Activated CD8-positive, alpha-beta memory T cell treated with anti-CD3 and anti-CD28 coated beads for 48 hours (primary cell): ENCODE results near the gene B4GALT1.
A peak's percentile ranks its signal among the peaks of the same experiment; 100 is the strongest.

Source experiments
- DNase-seq, 3 experiments: peaks; one replicate each; pipeline ENCODE4 v3.0.0-alpha.2; 2020; ENCODE audit warnings: low read depth in 2 of 3, low spot score in 2 of 3

Gene B4GALT1, protein sequence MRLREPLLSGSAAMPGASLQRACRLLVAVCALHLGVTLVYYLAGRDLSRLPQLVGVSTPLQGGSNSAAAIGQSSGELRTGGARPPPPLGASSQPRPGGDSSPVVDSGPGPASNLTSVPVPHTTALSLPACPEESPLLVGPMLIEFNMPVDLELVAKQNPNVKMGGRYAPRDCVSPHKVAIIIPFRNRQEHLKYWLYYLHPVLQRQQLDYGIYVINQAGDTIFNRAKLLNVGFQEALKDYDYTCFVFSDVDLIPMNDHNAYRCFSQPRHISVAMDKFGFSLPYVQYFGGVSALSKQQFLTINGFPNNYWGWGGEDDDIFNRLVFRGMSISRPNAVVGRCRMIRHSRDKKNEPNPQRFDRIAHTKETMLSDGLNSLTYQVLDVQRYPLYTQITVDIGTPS

DNA sequence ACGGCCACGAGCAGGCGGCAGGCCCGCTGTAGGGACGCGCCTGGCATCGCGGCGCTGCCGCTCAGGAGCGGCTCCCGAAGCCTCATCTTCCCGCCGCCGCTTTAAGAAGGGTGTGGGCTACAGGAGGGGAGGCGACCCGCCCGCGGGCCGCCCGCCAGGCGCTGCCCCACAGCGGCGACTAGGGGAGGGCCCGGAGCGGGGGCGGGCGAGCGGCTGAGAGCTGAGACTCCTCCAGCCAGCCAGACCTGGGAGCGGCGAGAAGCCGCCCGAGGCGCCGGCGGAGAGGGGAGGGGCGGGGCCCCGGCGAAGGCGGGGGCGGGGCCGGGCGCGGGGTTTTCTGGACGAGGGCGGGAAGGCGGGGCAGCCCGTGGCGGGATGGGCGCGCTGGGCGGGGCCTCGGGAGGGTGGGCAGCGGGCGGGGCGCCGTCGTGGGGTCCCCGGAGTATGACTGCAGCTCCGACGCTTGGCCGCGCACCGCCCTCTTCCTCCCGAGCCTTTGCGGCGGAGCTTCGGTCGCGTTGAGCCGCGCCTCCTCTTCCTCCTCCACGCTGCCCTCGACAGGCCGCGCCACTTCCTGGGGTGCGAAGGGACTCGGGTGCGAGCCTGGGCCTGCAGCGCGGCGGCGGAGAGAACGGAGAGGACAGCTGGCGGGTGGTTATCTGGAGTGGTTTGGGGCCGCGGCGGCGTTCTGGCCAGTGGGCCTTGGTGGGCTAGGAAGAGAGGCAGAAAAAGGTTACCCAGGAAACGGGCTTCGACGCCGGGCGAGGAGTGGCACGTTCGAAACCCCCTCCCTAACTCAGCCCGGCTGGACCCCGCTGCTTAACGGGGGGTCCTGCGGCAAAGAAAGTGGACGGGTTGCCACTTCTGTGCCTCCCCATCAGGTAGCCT lies at the start of gene B4GALT1:
B4GALT1 (minus strand) TSS at position 253 of the 888 bp plus-strand sequence; CDS start at position 86, 167 bp downstream.
- DNase-seq = peak; percentile 93 to 97 (median 96)

DNA sequence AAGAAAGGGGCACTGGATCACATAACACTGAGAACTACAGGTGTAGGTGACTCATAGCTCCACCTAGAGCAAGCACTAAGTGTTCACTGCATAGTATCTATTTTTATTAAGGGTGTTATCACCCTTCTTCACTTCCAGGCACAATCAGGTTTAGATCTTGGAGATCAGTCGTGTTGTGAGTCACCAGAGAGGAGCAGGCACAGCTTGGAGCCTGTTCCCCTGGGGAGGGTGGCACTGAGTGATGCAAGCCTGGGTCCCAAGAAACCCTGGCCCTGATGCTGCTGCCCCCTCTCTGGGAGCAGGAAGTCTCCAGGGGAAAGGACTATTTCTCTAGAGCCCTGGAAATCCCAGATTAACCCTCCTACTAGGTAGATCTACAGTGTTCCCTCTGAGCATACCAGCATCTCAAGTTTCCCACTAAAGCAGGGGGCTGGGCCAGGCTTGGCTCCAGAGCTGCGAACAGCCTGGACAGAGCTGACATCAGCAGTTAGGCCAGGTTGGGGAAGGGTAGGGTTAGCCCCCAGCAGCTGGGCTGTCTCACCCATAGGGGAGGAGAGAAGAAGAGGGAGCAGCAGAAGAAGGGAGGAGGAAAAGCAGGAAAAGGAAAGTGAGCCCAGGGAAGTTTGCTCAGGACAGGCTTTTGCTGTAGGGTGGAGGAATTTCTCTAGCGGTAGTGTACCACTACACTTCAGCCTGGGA lies 44.7 kb upstream of the B4GALT1 start:
- no peak for DNase-seq

GRCh38 chr9:33210006-33210715 lies 43.0 kb upstream of the B4GALT1 start:
- no peak for DNase-seq

DNA sequence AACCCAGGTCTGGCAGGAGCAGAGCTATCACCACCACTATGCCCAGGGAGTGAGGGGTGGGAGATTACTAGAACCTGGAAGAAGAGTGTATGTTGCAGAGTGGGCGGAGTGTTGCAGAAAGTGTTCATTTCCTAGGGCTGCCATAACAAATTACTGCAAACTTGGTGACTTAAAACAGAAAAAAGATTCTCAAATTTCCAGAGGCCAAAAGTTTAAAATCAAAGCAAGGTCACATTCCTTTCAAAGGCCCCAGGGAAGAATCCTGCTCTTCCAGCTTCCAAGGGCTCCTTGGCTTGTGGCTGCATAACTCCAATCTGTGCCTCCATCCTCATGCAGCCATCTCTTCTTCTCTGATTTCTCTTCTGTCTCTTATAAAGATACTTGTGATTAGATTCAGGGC lies 42.3 kb upstream of the B4GALT1 start:
- no peak for DNase-seq

DNA sequence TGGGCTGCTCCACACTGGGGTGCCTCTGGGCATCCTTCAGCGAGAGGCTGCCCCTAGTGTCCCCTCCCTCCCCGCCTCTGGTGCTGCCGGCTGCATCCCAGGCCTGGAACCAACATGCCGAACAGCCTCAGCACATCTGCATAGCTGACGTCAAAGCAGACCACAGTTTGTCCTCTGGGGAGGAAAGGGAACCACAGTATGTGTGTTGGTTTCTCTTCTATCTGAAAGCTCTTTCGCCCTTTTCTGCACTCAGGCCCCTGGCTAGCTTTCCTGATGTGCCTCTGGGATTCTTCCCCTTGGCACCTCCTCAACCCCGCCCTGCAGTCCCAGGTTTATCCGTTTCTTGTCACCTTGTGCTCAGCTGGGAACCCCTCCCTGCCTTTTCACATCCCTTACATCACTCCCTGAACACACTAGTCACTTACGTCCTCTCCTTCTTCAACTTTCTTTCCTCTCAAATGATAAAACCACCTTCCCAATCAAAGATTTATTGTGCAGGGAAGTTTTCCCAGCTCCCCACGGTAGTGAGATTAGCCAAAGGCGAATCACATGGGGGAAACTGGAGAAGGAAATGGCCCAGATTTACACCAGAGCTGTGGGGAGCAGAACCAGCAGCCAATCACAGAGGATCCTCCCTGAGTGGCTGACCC lies 35.5 kb upstream of the B4GALT1 start:
- no peak for DNase-seq

DNA sequence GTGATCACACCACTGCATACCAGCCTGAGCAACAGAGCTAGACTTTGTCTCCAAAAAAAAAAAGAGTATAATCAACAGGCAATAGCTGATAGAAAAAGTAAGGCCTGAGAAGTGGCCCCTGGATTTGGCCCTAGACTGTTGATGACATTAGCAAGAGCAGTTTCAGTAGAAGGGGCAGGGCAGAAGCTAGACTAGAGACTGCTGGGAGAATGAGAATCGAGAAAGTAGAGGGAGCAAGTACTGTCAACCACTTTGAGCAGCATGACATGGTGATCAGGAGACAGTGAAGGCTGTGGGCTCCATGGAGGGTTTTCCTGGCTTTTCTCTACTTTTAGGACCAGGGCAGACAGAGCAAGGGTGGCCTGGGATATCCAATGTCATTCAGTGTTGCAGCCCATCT lies 34.9 kb upstream of the B4GALT1 start:
- no peak for DNase-seq

DNA sequence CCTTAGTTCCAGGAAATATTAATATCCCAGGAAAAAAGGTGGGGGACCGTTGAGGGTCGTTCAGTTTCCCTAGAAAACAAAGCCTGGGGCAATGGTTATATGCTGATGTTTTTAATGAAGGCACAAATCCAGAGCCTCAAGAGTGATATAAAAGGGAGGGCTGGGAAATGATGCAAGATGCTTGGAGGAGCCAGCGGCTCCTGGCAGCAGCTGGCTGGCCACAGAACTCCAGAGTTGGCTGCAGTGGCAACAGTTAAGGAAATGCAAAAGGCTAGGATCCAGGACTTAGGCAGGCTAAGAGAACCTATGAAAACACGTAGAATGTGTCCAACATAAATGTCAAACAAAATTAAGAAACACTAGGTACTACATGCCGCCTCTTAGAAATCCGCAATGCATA lies 31.0 kb upstream of the B4GALT1 start:
- DNase-seq = no peak

DNA sequence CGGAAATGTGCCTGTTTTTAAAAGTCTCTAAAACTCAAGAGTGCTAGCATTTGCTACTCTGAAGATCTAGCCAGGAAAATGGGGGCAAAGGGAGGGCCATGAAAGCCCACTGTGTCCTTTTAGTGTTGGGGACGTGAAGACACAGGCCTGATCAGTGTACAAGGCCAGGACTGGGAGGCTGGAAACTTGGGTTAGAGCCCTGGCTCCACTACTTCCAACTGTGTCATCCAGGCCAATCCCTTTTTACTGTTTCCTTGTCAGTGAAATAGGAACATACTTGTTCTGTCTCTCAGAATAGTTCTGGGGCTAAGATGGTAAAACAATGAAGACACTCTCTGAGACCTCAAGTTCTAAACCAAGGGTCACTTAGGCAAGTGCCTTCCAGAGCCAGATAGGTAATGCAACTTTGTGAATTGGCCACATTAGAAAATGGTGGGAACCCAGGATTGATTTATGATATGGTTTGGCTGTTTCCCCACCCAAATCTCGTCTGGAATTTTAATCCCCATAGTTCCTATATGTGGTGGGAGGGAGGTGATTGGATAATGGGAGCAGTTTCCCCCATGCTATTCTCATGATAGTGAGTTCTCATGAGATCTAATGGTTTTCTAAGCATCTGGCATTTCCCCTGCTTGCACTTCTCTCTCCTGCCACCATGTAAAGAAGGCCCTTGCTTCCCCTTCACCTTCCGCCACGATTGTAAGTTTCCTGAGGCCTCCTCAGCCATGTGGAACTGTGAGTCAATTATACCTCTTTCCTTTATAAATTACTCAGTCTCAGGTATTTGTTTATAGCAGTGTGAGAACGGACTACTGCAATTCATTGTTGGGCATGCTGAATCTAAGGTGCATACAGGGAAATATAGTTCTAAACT lies 30.4 kb upstream of the B4GALT1 start:
- no peak for DNase-seq

DNA sequence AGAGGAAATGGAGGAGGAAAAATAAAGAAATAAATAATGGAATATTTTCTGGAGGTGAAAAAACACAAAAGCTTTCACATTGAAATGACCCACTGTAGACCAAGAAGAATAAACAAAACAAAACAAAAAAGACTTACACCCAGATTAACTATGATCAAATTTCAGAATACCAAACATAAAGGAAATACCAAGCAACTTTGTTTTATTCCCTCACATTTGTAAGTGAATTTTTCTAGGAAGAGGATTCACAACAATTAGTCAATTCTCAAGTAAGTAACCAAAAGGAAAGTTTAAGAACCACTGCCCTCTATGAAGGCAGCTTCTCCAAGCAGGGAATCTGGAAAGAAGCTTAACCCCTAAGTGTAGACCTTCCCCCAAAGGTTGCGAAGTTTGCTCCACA lies 29.6 kb upstream of the B4GALT1 start:
- DNase-seq = no peak

GRCh38 chr9:33193818-33194217 lies 26.7 kb upstream of the B4GALT1 start:
- no peak for DNase-seq

DNA sequence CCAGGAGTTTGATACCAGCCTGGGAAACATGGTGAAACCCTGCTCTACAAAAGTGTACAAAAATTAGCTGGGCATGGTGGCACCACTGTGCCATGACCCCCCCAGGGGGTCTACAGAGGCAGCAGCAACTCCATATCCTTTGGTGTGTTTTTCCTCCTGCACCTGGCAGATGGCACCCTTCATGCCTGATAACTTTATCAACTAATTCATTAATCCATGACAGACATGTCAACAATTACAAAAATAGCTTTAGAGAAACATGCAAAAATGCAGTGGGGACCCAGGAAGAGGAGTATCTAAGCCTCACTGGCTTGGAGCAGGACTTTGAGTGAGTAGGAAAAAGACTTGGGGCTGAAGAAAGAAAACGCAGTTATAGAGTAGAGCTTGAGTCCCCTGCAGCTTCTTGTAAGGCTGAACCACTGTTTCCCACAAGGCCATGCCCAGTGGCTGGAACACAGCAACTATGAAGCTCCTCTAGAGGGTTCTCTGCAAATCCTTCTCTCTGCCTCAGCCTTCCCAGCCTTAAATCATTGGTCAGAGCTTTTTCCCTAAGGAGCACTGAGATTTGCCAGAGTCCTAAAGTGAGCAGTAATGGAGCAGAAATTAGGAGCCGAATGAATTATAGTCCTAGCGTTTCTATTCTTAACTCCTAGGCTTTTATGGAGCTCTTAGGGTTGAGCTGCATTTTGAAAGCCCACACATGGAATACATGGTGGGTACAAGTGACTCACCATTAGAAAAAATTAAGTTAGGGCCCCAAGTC lies 25.5 kb upstream of the B4GALT1 start:
- DNase-seq = no peak

DNA sequence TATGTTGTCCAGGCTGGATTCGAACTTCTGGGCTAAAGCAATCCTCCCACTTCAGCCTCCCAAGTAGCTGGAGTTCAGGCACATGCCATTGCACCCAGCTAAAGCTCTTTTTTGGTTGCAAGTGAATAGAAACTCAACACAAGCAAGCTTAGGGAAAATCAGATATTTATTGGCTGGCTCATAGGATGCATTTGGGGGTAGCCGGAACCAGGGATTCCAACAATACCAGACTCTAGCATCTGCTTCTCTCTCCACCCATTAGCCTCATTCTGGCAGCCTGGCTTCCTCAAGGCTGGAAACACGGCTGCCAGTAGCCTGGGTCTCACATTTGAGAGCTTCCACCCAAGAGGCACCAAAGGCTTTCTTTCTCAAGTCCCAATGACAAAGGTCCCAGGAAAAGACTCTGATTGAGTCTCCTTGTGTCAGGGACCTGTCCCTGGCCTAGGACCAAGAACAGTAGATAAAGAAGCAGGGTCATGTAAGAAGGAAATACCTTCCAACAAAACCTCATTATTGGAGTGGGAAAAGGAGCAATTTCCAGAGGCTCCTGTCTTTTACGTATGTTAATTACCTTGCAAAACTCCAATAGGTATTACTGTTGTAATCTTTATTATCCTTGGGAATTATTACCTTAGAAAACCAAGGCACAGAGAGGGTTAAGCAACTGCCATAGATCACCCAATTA lies 23.0 kb upstream of the B4GALT1 start:
- no peak for DNase-seq

DNA sequence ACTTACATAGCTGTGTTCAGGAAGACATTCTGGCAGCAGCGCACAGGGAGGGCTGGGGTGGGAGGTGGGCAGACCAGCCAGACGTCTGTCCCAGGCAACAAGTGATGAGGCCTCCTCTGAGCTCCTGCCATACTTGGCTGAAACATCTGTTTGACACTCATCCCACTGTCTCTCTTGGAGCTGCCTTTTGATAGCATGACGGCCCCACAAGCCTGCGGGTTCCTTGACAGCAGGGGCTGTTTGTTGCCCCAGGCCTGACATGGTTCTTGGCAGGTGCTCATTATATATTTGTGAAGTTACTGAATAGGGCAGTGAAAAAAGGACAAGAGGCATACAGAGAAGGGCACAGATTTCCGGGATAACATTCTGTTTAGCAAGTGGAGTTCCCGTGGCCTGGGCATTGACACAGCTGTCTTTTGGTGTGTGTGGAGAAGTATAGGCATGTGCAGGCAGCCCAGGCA lies 22.2 kb upstream of the B4GALT1 start:
- no peak for DNase-seq

DNA sequence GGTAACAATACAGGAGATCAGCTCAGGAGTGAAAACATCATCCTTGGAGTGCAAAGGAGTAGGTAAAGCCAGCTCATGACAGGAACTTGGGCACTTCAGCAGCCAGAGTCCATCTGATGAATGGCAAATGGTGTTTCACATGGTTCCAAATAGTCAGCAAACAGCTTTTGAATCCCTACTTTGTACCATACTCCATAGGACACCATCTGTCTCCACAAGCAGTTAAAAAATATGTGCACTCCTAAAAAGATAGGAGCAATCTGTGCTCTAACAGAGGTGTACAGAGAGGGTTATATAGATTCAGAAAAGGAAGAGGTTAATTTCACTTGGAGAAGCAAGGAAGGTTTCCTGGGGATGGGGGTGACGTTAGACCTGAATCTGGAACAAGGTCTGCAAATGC lies 21.6 kb upstream of the B4GALT1 start:
- no peak for DNase-seq

DNA sequence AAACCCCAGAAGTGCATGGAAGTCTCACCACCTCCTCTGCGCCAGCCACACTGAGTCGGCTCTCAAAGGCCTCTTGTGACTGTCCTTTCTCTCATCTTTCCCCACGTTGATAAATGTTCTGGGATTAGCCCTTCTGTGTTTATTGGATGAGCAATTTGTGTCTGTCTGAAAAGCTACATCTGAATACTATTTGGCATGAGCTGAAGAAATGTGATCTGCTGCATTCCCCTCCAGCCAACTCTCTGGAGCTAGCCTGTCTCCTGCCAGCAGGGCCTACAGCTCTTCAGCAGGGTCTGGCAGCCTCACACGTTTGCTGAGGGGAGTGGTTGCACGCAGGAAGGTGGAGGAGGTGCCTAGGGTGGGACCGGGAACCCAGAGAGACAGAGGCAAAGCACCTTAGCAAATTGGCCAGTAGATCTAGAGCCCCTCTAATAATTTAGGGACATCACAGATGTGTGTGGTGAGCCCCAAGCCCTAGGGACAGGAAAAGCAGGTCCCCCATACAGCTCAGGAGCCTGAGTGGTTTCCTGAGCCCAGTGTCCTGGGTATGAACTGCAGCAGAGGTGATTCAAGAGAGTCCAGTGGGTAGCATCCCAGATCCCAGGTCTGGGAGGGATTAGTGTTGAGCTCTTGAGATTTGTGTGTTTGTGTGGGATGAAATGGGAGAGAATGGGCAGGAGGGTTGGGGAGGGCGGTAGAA lies 20.5 kb upstream of the B4GALT1 start:
- no peak for DNase-seq

- no peak for DNase-seq
These were observed 19.5 kb upstream of the B4GALT1 start for GRCh38 chr9:33186457-33187168.

GRCh38 chr9:33185858-33186257 lies 18.7 kb upstream of the B4GALT1 start:
- DNase-seq = no peak
